CD4-positive, alpha-beta T cell treated with Interleukin-17A for 1 hour (primary cell): ENCODE data around the gene CASP8.
"Not testable (repeated sequence)": the region's sequence is repeated elsewhere in the genome, so short reads cannot be mapped to it uniquely, and the experiment has no call there.

ENCODE experiments used
- DNase-seq: peaks from one replicate; pipeline ENCODE4 v3.0.0-alpha.2; 2020

The CASP8 gene

DNA sequence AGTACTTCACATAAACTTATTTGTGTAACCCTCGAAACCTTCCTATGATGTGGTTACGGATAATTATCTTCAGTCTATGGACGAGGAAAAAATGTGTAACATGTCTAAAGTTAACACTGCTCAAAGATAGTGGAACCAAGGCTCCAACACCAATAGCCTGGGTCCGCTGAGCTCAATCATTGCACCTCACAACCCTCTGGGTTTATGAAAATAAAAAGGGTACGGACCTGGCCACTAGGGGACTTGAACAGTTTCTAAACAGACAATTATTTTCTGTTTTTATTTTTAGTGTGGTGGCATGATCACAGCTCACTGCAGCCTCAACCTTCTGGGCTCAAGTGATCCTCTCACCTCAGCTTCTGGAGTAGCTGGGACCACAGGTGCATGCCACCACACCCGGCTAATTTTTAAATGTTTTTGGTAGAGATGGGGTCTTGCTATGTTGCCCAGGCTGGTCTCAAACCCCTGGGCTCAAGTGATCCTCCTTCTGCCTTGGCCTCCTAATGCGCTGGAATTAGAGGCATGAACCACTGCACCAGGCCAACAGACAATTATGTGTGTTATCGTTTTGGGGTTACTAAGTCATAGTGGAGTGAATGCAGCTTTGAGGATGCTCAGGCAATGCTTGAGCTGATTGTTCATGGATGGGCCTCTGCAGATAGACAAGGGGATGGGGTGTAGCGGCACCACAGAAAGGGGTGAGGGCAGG is 10.1 kb downstream of the CASP8 start:
- no peak for DNase-seq

DNA sequence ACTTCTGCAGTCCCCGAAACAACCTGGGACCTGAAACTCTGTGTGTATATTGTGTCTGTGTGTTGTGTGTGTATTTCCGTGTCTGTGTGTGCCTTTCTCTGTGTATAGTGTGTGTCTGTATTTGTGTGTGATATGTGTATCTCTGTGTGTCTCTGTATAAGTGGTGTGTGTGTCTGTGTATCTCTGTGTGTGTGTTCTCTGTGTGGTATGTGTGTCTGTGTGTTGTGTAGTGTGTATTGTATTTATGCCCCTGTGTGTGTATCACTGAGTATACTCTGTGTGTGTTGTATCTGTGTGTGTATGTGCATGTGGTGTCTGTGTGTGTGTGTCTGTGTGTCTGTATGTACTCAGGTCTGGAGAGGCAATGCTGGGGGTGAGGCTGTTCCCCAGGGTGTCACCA is 11.6 kb downstream of the CASP8 start:
- no peak for DNase-seq

DNA sequence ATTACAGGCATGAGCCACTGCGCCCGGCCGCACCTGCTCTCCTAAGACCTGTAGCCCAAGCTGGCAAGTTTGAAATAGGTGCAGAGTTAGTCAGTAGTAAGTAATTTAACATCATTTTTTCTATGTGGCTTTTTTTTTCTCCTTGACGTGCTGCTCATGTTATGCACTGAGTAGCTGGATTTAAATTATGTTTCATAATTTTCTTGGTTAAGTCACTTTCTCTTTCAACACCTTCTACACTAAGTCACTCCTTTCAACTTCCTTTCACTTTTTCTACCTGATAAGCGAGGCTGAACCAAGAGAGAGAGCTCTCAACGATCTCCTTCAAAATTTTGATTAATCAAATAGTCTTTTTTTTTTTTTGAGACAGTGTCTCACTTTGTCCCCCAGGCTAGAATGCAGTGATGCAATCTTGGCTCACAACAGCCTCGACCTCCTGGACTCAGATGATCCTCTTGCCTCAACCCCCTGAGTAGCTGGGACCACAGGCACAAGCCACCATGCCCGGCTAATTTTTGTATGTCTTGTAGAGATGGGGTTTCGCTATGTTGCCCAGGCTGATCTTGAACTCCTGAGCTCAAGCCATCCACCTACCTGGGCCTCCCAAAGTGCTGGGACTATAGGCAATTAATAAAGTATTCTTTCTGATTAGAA is 13.1 kb downstream of the CASP8 start:
- DNase-seq = no peak

DNA sequence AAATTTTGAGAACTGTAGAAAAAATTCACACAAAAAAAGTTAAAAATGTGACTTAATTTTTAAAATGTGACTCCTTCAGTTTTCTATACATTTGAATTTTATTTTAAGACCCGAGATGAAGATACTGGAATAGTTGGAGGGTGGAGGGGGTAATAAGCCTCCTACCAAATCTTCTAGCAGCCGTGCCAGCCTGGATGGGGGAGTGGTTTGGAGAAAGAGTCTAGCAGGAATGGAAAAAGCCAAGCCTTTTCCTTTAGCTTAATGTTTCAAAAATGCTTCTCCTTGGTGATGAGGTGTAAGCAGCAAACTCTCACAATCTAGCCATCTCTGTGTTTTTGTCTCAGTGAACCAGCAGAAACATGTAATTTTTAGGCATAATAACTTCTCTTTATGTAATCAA is 14.7 kb downstream of the CASP8 start:
- DNase-seq = no peak

DNA sequence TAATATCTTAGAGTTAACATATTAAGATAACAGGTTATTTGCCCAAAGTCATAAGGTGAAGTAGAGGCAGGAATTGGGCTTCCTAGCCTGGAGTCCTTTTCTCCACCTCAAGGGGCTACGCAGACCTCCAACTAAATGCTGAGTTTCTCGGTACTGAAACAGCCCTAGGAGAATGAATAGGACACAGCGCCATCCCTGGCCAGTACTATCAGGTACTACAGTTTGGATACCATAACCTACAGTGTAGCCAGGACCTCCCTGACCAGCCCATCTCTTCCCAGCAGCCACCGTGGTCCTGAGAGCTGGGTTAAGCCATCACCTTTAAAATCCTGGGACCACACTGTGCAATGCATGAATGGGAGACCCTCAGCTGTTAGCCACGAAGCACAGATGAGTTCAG is 15.7 kb downstream of the CASP8 start:
- DNase-seq = no peak

DNA sequence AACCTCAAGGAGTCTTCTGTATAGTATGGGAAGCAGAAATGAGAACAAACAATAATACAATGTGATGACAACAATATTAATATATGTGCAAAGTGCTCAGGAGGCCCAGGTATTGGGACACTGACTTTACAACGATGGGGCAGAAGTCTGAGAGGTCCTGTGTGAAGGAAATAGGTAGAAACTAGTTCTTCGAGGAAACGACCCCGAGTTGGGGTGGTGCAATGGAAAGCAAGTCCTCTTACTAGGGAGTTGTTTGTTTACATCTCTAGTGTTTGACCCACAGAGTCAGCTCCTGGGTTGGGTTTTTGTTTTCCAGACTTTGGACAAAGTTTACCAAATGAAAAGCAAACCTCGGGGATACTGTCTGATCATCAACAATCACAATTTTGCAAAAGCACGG is 16.2 kb downstream of the CASP8 start:
- DNase-seq = no peak

DNA sequence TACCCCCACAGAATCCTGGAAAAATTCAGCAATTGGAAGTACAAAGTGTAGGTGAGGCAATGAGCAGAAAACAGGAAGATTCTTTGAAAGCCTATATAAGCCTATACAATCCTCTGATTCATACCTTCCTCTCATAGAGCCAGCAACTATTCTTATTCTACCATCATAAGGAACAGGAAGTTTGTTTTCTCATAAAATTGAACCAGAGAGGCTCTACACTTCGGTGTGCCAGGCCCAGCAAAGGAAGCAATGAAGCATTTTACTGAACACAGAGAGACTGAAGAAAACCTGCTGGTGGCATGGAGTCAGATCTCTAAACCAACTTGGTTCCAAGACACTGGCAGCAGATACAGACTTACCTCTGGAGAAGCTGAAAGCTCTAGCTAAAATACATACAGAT is 18.7 kb downstream of the CASP8 start:
- no peak for DNase-seq

DNA sequence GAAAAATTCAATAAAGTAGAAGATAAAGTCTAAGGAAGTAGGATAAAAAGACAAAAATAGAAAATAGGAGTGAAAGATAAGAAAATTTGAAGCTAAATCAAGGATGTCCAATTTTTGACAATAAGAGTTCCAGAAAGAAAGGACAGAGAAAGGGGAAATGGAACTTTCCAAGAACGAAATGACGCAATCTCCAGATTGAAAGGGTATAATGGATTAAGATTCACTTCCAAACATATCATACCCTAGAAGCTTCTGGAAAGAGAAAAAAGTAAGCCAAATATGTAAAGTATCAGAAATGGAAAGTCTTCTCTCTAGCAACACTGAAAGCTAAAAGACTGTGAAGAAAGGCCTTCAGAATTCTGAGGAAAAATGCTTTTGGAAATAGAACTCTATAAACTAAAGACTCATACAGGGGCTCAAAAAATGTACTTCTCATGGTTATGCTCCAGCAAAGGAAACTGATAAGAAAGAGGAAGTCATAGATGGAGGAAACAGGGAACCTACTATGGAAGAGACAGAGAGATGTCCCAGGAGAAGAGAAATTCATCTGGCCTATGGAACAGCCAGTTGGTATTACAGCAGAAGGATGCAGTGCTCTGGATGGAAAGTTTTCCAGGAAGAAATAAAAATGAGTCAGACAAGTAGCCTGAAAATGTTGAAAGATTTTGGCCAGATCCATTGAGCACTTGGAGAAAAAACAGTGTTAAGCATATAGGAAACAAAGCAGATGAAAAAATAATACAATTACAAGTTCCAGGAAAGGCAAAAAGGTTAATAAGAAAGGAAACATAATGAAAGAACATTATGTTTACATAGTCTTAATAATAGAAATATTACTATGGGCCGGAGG is 20.1 kb downstream of the CASP8 start:
- no peak for DNase-seq

DNA sequence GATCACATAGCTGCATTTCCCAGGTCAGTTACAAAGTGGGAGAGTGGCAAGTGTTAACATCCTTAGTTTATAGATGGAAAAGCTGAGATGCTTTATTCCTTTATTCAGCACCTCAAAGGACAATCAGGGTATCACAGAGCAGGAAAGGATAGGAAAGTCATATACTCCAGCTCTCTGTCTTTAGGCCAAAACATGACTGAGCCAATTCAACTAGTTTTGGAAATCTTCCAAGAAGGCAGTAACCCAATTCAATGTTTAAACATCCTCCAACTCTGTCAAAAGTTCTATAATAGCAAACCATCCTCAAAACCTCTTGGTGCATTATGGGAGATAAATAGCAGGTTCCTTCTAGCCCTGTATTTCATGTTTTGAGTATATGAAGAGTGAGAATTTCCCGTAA is 25.2 kb downstream of the CASP8 start:
- no peak for DNase-seq

DNA sequence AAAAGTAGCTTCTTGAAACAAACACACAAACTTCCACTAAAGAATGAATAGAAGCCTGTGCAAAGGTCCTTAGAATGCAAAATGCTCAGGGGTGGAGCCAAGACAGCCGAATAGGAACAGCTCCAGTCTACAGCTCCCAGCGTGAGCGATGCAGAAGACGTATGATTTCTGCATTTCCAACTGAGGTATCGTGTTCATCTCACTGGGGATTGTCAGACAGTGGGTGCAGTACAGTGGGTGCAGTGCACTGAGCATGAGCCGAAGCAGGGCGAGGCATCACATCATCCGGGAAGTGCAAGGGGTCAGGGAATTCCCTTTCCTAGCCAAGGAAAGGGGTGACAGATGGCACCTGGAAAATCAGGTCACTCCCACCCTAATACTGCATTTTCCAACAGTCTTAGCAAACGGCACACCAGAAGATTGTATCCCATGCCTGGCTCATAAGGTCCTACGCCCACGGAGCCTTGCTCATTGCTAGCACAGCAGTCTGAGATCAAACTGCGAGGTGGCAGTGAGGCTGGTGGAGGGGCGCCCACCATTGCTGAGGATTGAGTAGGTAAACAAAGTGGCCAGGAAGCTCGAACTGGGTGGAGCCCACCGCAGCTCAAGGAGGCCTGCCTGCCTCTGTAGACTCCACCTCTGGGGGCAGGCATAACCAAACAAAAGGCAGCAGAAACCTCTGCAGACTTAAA is 30.3 kb downstream of the CASP8 start:
- DNase-seq = not testable (repeated sequence)

DNA sequence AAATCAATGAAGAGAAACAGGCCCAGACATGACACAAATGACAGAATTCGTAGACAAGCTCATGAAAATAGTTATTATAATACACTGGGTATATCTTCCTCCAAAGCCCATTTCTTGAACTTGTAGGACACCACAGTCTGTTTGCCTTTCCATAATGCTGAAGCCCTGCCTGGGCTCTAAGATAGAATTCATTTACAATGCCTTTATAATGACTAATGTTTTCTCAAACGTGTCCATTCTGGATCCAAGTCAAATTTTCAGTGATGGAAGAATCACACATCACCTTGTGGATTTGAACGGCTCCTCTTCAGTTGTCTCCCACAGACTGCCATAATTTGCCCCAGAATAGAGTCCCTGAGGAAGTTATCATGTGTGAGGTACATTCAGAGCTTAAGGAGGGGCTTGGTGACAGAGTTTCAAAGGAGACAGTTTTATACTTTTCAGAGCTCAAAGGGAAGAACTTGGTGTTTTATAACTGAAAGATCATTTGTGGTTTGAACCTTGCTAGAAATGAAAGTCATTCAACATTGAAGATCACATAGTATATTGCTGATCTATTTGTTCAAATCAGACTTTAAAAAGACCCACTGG is 38.2 kb downstream of the CASP8 start:
- DNase-seq = no peak

DNA sequence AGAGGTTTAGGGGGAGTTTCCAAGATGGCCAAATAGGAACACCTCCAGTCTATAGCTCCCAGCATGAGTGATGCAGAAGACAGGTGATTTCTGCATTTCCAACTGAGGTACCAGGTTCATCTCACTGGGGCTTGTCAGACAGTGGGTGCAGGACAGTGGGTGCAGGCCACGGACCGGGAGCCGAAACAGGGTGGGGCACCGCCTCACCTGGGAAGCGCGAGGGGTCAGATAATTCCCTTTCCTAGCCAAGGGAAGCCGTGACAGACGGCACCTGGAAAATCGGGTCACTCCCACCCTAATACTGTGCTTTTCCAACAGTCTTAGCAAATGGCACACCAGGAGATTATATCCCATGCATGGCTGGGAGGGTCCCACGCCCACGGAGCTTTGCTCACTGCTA is 39.6 kb downstream of the CASP8 start:
- DNase-seq = not testable (repeated sequence)

DNA sequence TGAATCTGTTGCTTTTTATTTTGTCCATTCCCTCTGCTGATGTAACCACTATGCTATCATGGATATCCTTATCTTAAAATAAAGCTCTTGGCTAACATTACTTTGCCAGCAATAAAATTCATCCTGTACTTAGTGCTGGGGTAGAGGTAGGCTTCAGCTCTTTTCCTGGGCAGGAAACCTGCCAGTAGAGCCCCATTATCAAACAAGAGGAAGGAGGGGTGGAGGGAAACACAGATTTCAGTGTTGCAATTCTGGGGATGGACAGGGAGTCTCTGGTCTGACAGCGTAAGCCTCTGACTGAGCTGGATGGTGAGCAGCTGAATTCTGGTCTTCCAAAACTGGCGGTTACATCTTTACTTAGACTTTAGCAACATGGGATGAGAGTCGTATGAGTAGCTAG is 47.5 kb downstream of the CASP8 start:
- DNase-seq = no peak

DNA sequence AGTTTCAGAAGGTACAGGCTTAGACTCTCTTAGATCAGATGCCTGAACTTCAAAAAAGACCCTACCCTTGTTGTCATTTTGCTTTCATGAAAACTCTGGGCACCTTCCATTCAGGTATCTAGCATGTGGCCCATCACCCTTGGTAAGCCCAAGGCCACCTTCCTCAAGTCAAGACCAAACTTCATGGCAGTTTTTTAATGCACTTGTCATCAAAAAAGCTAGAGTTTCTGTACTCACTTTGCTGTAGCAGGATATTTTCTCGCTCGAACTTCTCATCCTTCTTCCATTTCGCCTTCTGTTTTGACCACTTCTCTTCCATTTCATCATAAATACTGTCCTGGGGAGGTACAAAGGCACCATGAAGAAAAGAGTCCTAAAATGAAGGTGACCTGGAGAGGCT is 48.6 kb downstream of the CASP8 start:
- DNase-seq = no peak

DNA sequence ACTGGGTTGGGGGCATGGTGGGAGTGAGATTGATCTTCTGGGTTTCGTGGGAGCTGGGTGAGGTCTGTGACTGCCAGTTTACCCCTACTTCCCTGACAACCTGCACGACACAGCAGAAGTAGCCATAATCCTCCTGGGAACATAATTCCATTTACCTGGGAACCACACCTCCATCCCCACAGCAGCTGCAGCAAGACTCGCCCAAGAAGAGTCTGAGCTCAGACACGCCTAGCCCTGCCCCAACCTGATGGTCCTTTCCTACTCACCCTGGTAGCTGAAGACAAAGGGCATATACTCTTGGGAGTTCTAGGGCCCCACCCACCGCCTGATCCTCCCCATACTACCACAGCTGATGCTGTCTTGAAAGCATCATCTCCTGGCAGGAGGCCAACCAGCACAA is 53.0 kb downstream of the CASP8 start:
- DNase-seq = no peak

DNA sequence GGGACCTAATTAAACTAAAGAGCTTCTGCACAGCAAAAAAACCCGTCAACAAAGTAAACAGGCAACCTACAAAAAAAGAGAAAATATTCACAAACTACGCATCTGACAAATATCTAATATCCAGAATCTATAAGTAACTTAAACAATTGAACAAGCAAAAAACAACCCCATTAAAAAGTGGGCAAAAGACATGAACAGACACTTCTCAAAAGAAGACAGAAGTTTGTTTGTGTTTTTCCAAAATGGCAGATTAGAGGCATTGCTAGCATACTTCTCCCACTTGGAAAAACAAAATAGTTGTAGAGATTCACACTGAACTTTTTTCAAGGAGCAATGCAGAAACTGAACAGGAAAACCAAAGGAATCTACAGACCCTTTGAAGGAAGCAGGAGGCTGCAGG is 59.2 kb downstream of the CASP8 start:
- no peak for DNase-seq

DNA sequence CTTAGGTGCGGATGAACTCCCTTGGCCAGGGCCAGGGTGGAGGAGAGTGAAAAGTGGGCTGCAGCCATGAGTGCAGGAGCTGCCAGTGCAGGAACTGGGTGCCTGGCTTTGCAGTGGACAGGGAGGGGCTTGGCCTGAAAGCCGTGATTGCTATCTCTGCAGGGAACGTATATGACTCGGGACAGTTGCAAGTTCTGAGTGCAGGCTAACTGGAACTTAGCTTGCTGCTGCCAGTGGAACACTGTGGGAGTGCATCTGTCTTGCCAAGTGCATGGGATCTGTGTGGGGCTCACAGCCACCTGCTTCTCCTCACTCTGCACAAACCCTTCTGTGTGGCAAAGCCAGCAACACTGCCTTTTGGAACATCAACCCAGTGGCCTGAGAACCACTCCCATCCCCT is 59.9 kb downstream of the CASP8 start:
- DNase-seq = no peak

DNA sequence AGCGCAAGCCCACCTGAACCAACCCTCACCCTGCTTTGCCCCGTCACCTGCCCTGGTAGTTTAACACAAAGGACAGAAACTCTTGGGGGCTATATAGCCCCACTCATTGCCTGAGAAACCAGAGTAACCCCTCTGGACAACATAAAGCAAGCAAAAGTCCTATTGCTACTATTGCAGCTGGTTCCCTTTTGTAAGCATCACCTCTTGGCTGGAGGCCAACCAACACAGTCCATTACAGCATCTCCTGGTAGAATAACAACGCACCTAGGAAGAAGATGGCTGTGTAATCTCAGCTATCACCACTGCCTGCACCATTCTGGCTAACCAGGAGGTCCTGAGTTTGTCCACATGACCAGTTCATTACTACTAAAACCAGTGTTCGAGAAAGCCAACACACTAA is 60.4 kb downstream of the CASP8 start:
- DNase-seq = no peak

DNA sequence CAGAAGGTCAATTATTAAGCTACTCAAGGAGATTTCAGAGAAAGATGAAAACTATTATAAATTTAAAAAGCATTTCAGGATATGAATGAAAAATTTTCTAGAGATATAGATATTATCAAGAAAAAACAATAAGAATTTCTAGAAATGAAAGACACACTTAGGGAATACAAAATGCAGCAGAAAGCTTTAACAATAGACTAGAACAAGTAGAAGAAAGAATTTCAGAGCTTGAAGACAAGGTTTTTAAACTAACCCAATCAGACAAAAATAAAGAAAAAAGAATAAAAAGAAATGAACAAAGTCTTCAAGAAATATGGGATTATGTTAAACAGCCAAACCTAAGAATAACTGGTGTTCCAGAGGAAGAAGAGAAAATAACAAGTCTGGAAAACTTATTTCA is 62.4 kb downstream of the CASP8 start:
- DNase-seq = no peak

DNA sequence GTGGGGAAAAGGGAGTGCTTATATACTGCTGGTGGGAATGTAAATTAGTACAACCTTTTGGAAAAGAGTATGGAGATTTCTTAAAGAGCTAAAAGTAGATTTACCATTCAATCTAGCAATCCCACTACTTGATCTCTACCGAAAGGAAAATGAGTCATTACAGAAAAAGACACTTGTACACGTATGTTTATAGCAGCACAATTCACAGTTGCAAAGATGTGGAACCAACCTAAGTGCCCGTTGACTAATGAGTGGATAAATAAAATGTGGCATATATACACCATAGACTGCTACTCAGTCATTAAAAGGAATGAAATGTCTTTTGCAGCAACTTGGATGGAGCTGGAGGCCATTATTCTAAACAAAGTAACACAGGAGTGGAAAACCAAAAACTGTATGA is 67.3 kb downstream of the CASP8 start:
- DNase-seq = no peak

DNA sequence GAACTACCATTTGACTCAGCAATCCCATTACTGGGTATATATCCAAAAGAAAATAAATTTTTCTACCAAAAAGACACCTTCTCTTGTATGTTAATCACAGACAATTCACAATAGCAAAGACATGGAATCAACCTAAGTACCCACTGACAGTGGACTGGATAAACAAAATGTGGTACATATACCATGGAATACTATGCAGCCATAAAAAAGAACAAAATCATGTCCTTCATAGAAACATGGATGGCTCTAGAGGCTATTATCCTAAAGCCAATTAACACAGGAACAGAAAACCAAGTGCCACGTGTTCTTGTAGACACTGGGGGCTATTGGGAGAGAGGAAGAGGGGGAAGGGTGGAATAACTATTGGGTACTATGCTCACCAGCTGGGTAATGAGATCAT is 69.1 kb downstream of the CASP8 start:
- no peak for DNase-seq
